Smooth muscle cell (in vitro differentiated cells): ENCODE measurements around the gene SNURF. TPM values are rescaled to one million over a fixed set of nuclear protein-coding genes. Genes with fewer than 3 reads are reported as not detected.
A peak's percentile ranks its signal among the peaks of the same experiment; 100 is the strongest.

Experiments used
- DNase-seq: peaks from one replicate; lab custom pipeline; 2025; ENCODE audit not compliant: unreplicated experiment; lab: John Stamatoyannopoulos, UW
- H2AFZ ChIP-seq: fragments of 200-600 bp; sonication (generic); 2 replicates; pipeline ENCODE4 v1.6.0; 2016; ENCODE audit warnings: antibody characterized with exemption, low read depth, mild to moderate bottlenecking
- H3F3A ChIP-seq: fragments of 200-600 bp; sonication (generic); 2 replicates; pipeline ENCODE4 v1.6.0; 2017; ENCODE audit warnings: antibody characterized with exemption, low read depth
- H3K27ac ChIP-seq: fragments of 200-600 bp; sonication (generic); 2 replicates; pipeline ENCODE4 v1.5.1; 2016; ENCODE audit warnings: low read depth, mild to moderate bottlenecking
- H3K27me3 ChIP-seq: fragments of 200-600 bp; sonication (generic); 2 replicates; pipeline ENCODE4 v1.6.1; 2016; ENCODE audit warnings: low read depth, mild to moderate bottlenecking
- H3K36me3 ChIP-seq: fragments of 200-600 bp; sonication (generic); 2 replicates; pipeline ENCODE4 v1.5.1; 2016; ENCODE audit warnings: low read depth
- H3K4me1 ChIP-seq: fragments of 200-600 bp; sonication (generic); 2 replicates; pipeline ENCODE4 v1.5.1; 2016; ENCODE audit warnings: low read depth
- H3K4me2 ChIP-seq: fragments of 200-600 bp; sonication (generic); 2 replicates; pipeline ENCODE4 v1.6.0; 2016; ENCODE audit warnings: mild to moderate bottlenecking
- H3K4me3 ChIP-seq: fragments of 200-600 bp; sonication (generic); 2 replicates; pipeline ENCODE4 v1.5.1; 2016; ENCODE audit warnings: mild to moderate bottlenecking
- H3K79me2 ChIP-seq: fragments of 200-600 bp; sonication (generic); 2 replicates; pipeline ENCODE4 v1.6.0; 2016; ENCODE audit warnings: low read depth, mild to moderate bottlenecking
- H3K9ac ChIP-seq: fragments of 200-600 bp; sonication (generic); 2 replicates; pipeline ENCODE4 v1.6.0; 2016; ENCODE audit warnings: low read depth
- H3K9me3 ChIP-seq: fragments of 200-600 bp; sonication (generic); replicated peaks from 2 replicates; pipeline ENCODE4 v1.5.1; 2016; ENCODE audit warnings: low read depth
- H4K20me1 ChIP-seq: fragments of 200-600 bp; sonication (generic); 2 replicates; pipeline ENCODE4 v1.6.0; 2016; ENCODE audit warnings: low read depth
- CTCF ChIP-seq: fragments of 200-600 bp; sonication (generic); IDR thresholded peaks from 2 replicates; pipeline ENCODE4 v1.5.1; 2017; ENCODE audit warnings: borderline replicate concordance, mild to moderate bottlenecking, antibody characterized with exemption; ENCODE audit not compliant: insufficient read depth, poor library complexity, severe bottlenecking
- WGBS: methylation state at CpG from one replicate; pipeline ENCODE4 v1.1.7; 2016; ENCODE audit warnings: low lambda C conversion rate; 5-methylcytosine and 5-hydroxymethylcytosine counted together
- polyA plus RNA-seq: library from polyadenylated mRNA; unstranded; fragments of >200 nt; fragmentation: Nextera tagmentation; extraction: Ambion mirVana; gene quantifications from 2 replicates; pipeline ENCODE4 v1.2.1, GENCODE V29; 2016
- total RNA-seq: library from RNA; depleted of rRNA; stranded (reverse); fragments of >200 nt; gene quantifications from 2 replicates; pipeline ENCODE4 v1.2.3, GENCODE V29; 2014

SNURF gene
- total and polyA plus RNA-seq, 2 experiments from 2014 or later = 5.2 to 17.3 TPM

DNA sequence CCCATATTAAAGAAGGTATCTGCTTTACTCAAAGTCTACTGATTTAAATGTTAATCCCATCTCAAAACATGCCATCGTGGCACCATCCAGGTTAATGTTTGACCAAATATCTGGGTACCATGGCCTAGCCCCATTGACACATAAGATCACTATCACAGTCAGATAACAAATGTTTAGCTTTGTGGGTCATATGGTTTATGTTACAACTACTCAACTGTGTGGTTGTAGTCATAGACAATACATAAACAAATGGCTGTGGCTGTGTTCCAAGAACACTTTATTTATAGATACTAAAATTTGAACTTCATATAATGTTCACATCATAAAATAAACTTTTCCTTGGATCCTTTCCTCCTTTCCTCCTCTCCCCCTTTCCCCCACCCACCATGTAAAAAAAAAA lies 9.8 kb upstream of the SNURF start:
- WGBS = 39% methylated on average over 1 of the region's 1 CpG
- no peaks in the 10 kb centered on the region for H3K4me1 ChIP-seq
- no peaks in the 10 kb centered on the region for H3K9me3 ChIP-seq
- H3K27me3 ChIP-seq = no peaks in the 10 kb centered on the region
- no peak overlapping the region for H3K27ac ChIP-seq
- no peak overlapping the region for H3K9ac ChIP-seq
- no peaks in the 10 kb centered on the region for H3K79me2 ChIP-seq
- H3K36me3 ChIP-seq = no peaks in the 10 kb centered on the region
- H3K4me3 ChIP-seq = no peak overlapping the region
- H3F3A ChIP-seq = no peaks in the 10 kb centered on the region
- TF ChIP-seq CTCF = no peak
- H3K4me2 ChIP-seq = no peak overlapping the region
- no peaks in the 10 kb centered on the region for H4K20me1 ChIP-seq
- DNase-seq = no peak
- H2AFZ ChIP-seq = no peak overlapping the region

GRCh38 chr15:24945711-24946110 lies 9.1 kb upstream of the SNURF start:
- Histone ChIP-seq H3K36me3 (no peaks in the 10 kb centered on the region), H3K27me3 (no peaks in the 10 kb centered on the region), H4K20me1 (no peaks in the 10 kb centered on the region), H3K4me3 (no peak overlapping the region), H3F3A (no peaks in the 10 kb centered on the region), H3K27ac (no peak overlapping the region), H3K9ac (no peak overlapping the region), H3K79me2 (no peaks in the 10 kb centered on the region), H3K9me3 (no peaks in the 10 kb centered on the region), H3K4me2 (no peak overlapping the region), H3K4me1 (no peaks in the 10 kb centered on the region), H2AFZ (no peak overlapping the region)
- no peak for DNase-seq
- no peak for TF ChIP-seq CTCF
- WGBS = 95% methylated on average over 1 of the region's 1 CpG

DNA sequence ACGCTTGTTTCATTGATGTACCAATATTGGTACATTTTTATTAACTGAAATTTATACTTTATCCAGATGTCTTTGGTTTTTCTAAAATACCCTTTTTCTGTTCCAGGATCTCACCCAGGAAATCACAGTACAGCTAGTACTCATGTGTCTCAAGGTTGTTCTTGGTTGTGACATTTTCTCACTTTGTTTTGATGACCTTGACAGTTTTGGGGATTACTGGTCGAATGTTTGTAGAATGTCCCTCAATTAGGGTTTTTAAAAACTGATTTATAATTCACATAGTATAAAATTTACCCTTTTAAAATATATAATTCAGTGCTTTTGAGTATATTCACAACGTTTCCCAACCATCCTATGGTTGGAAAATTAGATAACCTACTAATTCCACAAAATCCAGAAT lies 6.3 kb upstream of the SNURF start:
- no peak for TF ChIP-seq CTCF
- H4K20me1 ChIP-seq = no peaks in the 10 kb centered on the region
- no peaks in the 10 kb centered on the region for H3K9me3 ChIP-seq
- H2AFZ ChIP-seq = no peak overlapping the region
- no peak for DNase-seq
- H3F3A ChIP-seq = no peaks in the 10 kb centered on the region
- no peaks in the 10 kb centered on the region for H3K36me3 ChIP-seq
- H3K27me3 ChIP-seq = no peaks in the 10 kb centered on the region
- H3K9ac ChIP-seq = no peak overlapping the region
- H3K4me1 ChIP-seq = no peaks in the 10 kb centered on the region
- H3K4me2 ChIP-seq = no peak overlapping the region
- H3K4me3 ChIP-seq = no peak overlapping the region
- 77% methylated on average over 3 of the region's 3 CpGs for WGBS
- no peaks in the 10 kb centered on the region for H3K79me2 ChIP-seq
- no peak overlapping the region for H3K27ac ChIP-seq

DNA sequence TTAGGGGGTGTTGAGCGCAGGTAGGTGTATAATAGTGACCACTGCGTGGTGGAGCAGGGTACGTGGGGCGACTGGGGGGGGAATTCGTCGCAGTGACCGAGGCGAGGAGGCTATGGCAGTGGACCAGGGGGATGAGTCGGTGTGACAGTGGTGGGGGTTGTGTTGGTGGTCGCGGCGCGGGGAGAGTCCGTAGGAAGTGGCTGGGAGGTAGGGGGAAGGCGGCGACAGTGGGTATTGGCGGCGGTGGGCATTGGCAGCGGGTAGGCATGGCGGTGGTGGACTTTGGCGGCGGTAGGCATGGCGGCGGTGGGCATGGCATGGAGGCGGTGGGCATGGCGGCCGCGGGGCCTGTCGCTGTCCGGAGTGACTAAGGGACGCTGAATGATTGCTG lies 739 bp downstream of the SNURF start:
- WGBS = 36% methylated on average over 16 of the region's 31 CpGs
- DNase-seq = no peak

More for the DNA sequence above, 739 bp downstream of the SNURF start:
- TF ChIP-seq CTCF = no peak
- no peaks in the 10 kb centered on the region for H3F3A ChIP-seq
- H3K79me2 ChIP-seq = peaks cover 38% of the 10 kb centered on the region
- no peak overlapping the region for H2AFZ ChIP-seq
- peak overlapping the region; percentile 93 for H3K27ac ChIP-seq
- peak overlapping the region; percentile 90 for H3K9ac ChIP-seq
- H3K4me1 ChIP-seq = peaks cover 8% of the 10 kb centered on the region
- H3K4me3 ChIP-seq = peak overlapping the region; percentile 87
- H3K27me3 ChIP-seq = no peaks in the 10 kb centered on the region
- peaks cover 39% of the 10 kb centered on the region for H4K20me1 ChIP-seq
- peak overlapping the region; percentile 89 for H3K4me2 ChIP-seq
- no peaks in the 10 kb centered on the region for H3K36me3 ChIP-seq
- no peaks in the 10 kb centered on the region for H3K9me3 ChIP-seq
